Esophagus (tissue), 2 donors: Measurements from ENCODE around the gene NLGN1. TPM values are rescaled to one million over a fixed set of nuclear protein-coding genes. Genes with fewer than 3 reads are reported as not detected.

ENCODE experiments used
- H3K27ac ChIP-seq, 2 donors: one replicate each; pipeline ENCODE4 v1.5.1; 2013; ENCODE audit warnings: low read depth in 2 of 2, mild to moderate bottlenecking in 2 of 2, inconsistent platforms in 1 of 2, low read length in 1 of 2, moderate library complexity in 1 of 2
- H3K27me3 ChIP-seq, 2 donors: one replicate each; pipeline ENCODE4 v1.6.1; 2013; ENCODE audit warnings: low read length in 2 of 2, control low read depth in 1 of 2, mild to moderate bottlenecking in 1 of 2; ENCODE audit not compliant: insufficient read depth in 2 of 2, control insufficient read depth in 1 of 2
- H3K36me3 ChIP-seq, 2 donors: one replicate each; pipeline ENCODE4 v1.6.1; 2013; ENCODE audit warnings: low read length in 1 of 2; ENCODE audit not compliant: control insufficient read depth in 2 of 2, insufficient read depth in 2 of 2
- H3K4me1 ChIP-seq, 2 donors: one replicate each; pipeline ENCODE4 v1.6.1; 2013; ENCODE audit warnings: low read length in 1 of 2; ENCODE audit not compliant: control insufficient read depth in 2 of 2, insufficient read depth in 2 of 2
- H3K4me3 ChIP-seq, 2 donors: one replicate each; pipeline ENCODE4 v1.5.1; 2013; ENCODE audit warnings: low read length in 2 of 2, mild to moderate bottlenecking in 2 of 2, low read depth in 1 of 2, moderate library complexity in 1 of 2
- H3K9me3 ChIP-seq, 2 donors: one replicate each; pipeline ENCODE4 v1.6.1; 2013; ENCODE audit warnings: mild to moderate bottlenecking in 2 of 2, low read depth in 1 of 2, low read length in 1 of 2, moderate library complexity in 1 of 2; ENCODE audit not compliant: control insufficient read depth in 2 of 2, insufficient read depth in 1 of 2
- WGBS, 2 donors: extraction: QIAGEN DNeasy Blood & Tissue Kit; methylation state at CpG; one replicate each; pipeline ENCODE4 v1.1.7; 2013; 5-methylcytosine and 5-hydroxymethylcytosine counted together
- polyA plus RNA-seq, 2 donors: library from polyadenylated mRNA; stranded (reverse); fragments of 200-250 nt; gene quantifications; one replicate each; pipeline ENCODE4 v1.2.3, GENCODE V29; 2013
- donor health status: healthy with polysubstance abuse.
- donor health status: Bipolar disorder and iron deficiency.

NLGN1 gene
- polyA plus RNA-seq, 2 donors: 0.26 to 0.46 TPM

DNA sequence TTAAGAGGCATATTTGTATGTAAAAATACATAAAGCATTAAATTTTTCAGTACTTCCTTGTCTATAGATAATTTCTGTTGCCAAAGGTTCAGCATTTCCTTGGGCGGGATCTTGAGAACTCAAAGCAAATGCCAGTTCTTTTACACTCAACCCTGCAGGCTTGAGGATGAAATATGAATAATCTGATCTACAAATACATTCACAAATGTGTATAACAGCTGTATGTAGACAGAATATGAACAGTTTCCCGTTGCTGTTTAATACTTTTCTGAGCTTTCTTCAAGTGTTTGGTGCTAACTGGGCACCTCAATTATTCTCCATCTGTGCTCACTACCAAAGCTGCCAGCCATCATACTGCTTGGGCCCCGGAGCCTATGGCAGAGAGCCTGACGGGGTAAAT is 661.3 kb downstream of the NLGN1 start:
- Histone ChIP-seq H3K27me3 (no peaks in the 10 kb centered on the region), H3K27ac (no peak overlapping the region), H3K4me3 (no peak overlapping the region), H3K4me1 (no peaks in the 10 kb centered on the region), H3K36me3 (no peaks in the 10 kb centered on the region), H3K9me3 (no peaks in the 10 kb centered on the region)
- 76 to 81% methylated on average over 4 of the region's 4 CpGs for WGBS, 2 donors

DNA sequence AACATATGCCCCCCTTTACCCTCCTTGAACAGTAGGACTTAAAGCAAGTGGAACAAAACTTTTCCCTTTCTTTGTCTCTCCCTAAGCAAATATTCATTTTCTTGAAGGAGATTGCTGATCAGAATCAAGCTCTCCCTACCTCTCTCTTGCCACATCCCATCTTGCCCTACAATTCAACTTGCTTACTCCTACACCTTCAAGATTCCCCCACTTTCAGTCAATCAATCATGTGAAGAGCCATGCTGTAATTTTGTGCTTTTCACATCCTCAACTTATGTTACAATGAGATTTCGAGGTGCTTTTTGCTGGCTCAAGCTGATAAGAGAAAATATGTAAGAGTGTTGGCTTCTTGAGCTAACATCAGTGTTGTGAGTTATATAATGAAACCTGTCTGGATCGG is 662.9 kb downstream of the NLGN1 start:
- WGBS, 2 donors: 63 to 70% methylated on average over 2 of the region's 2 CpGs
- no peaks in the 10 kb centered on the region for H3K9me3 ChIP-seq

DNA sequence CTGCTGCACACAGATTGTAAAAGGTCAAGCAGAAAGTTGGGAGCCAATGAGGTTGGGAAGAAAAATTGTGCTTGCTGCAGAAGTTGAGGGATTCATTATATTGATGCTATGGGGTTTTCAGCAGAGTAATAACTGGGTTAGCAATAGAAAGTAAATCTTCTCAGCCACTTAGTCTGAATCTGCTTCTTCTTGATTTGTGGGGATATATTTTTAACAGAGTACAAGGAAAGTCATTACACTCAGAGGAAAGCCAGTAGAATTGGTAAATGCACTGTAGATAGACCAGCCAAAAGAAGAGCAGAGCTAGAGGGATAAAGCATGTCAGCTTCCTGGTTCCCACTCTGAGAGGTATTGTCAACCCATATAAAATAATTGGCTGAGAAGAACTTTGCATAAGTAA is 663.6 kb downstream of the NLGN1 start:
- H3K4me3 ChIP-seq: no peak overlapping the region
- H3K4me1 ChIP-seq: no peaks in the 10 kb centered on the region
- H3K36me3 ChIP-seq: no peaks in the 10 kb centered on the region
- H3K9me3 ChIP-seq: no peaks in the 10 kb centered on the region
- H3K27me3 ChIP-seq: no peaks in the 10 kb centered on the region
- H3K27ac ChIP-seq: no peak overlapping the region

More for the DNA sequence above, 662.9 kb downstream of the NLGN1 start:
- no peak overlapping the region for H3K27ac ChIP-seq
- H3K27me3 ChIP-seq: no peaks in the 10 kb centered on the region
- H3K4me1 ChIP-seq: no peaks in the 10 kb centered on the region
- H3K36me3 ChIP-seq: no peaks in the 10 kb centered on the region
- H3K4me3 ChIP-seq: no peak overlapping the region

DNA sequence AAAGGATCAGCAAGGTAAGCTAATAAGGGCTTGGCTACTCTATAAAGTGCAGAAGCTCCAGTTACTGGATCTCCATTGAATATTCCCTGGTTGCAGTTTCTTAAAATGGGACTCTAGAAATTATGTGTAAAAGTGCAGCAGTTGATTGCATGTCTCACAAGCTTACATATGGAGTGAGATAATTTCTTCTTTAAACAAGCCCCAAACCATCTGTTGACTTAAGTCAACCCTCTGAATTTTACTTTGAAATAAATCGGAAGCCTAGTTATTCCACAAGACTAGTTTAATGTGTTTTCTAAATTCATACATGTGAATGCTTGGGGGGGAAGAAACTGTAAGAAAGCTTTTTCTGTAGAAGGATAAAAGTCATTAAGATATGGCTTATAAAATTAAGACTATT is 664.2 kb downstream of the NLGN1 start:
- no peak overlapping the region for H3K27ac ChIP-seq
- H3K36me3 ChIP-seq: no peaks in the 10 kb centered on the region
- H3K4me3 ChIP-seq: no peak overlapping the region
- 90 to 97% methylated on average over 1 of the region's 1 CpG for WGBS, 2 donors
- no peaks in the 10 kb centered on the region for H3K27me3 ChIP-seq
- H3K9me3 ChIP-seq: no peaks in the 10 kb centered on the region
- H3K4me1 ChIP-seq: no peaks in the 10 kb centered on the region

DNA sequence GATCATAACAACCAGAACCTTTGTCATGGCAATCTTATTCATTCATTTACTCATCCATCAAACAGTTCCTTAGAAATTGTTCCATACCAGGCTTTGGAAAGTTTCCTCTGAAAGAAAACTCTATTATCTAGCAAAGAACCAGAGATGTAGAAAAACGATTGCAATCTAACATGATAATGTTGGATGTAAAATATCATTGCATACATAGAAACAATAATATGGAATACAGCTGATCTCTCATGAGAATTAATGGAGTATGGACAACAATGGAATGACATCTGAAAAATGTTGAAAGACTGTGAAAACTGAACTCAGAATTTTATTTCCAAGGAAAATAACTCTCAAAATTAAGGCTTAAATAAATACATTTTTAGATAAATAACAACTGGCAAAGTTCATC is 665.4 kb downstream of the NLGN1 start:
- WGBS, 2 donors: 65 to 76% methylated on average over 1 of the region's 1 CpG
- H3K4me1 ChIP-seq: no peaks in the 10 kb centered on the region
- no peaks in the 10 kb centered on the region for H3K36me3 ChIP-seq
- no peak overlapping the region for H3K4me3 ChIP-seq
- H3K9me3 ChIP-seq: no peaks in the 10 kb centered on the region
- H3K27me3 ChIP-seq: no peaks in the 10 kb centered on the region
- no peak overlapping the region for H3K27ac ChIP-seq

DNA sequence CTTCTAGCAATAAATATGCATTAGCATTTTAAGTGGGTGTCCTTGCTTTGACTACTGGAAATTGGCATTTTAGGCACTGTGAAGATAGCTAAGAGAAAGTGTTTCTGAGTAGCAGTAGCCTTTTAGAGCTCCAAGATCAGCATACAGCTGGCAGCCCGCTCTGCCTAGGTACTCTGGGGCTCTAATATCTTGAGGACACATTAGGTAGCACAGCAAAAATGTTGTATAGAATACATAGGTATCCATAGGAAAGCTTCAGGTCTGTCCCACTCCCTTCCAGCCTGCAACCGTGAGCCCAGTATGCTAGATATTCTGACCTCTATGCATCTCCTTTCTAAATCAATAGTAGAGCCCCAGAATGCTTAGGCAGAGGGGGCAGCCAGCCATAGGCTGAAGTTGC is 670.5 kb downstream of the NLGN1 start:
- no peak overlapping the region for H3K4me3 ChIP-seq
- H3K4me1 ChIP-seq: no peaks in the 10 kb centered on the region
- no peak overlapping the region for H3K27ac ChIP-seq
- 81 to 84% methylated on average over 2 of the region's 2 CpGs for WGBS, 2 donors
- no peaks in the 10 kb centered on the region for H3K27me3 ChIP-seq
- no peaks in the 10 kb centered on the region for H3K9me3 ChIP-seq
- H3K36me3 ChIP-seq: no peaks in the 10 kb centered on the region

DNA sequence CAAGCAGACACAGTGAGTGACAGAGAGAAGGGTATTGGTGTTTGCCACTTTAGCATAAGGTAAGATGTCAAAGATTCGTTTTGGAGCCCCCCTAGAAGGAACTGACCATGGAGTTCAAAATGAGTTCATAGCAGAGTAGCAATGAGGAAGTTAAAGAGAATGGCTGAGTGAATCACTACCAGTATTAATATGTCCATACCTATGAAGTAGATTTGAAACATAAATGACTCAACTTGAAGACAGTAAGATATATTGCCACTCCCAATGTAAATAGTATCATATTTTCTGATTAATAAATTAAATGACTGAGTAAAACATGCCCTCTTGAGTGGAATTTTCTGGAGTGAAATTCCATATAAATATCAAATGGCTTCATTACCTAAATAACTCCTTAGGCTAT is 675.1 kb downstream of the NLGN1 start:
- Histone ChIP-seq H3K4me1 (no peaks in the 10 kb centered on the region), H3K4me3 (no peak overlapping the region), H3K36me3 (no peaks in the 10 kb centered on the region), H3K27me3 (no peaks in the 10 kb centered on the region), H3K27ac (no peak overlapping the region), H3K9me3 (no peaks in the 10 kb centered on the region)
- WGBS, 2 donors: 23 to 28% methylated on average over 1 of the region's 1 CpG

DNA sequence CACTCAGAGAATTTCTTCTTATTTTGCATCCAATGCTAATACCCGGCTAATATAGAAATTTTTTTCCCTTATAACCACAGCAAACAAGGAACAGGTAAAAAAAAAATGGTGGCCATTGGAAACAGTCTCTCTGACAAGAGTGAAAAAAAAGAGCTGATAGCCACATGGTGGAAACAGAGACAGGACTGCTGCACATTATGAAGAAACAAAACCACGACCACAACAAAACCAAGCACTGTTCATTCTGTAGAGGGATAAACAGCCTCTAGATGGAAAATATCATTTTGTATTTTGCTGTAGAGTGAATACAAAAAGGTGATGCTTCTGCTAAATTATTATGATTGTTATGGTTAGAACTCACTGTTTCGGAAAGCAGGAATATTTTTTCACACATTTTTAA is 686.2 kb downstream of the NLGN1 start:
- 87 to 90% methylated on average over 3 of the region's 3 CpGs for WGBS, 2 donors

DNA sequence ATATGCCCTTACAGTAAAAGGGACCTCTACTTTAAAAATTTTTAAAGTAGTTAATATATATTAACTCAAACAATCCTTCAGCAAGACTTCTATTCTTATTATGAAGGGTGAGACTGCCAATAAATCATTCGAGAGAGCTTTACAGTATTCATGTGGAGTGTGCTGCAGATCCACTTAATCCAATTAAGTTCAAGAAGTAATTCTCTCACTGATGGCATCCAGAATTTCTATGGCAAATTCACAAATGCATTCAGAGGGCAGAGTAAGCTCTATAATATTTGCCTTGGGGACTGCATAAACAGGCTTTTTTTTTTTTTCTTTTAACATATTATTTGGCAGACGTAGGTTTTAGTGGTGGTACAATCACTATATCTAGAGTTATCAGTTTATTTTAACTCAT is 692.0 kb downstream of the NLGN1 start:
- no peaks in the 10 kb centered on the region for H3K9me3 ChIP-seq
- no peak overlapping the region for H3K4me3 ChIP-seq
- WGBS, 2 donors: 24 to 34% methylated on average over 2 of the region's 2 CpGs
- H3K27ac ChIP-seq: no peak overlapping the region
- no peaks in the 10 kb centered on the region for H3K4me1 ChIP-seq
- H3K27me3 ChIP-seq: no peaks in the 10 kb centered on the region
- H3K36me3 ChIP-seq: no peaks in the 10 kb centered on the region

More for the DNA sequence above, 686.2 kb downstream of the NLGN1 start:
- Histone ChIP-seq H3K27me3 (no peaks in the 10 kb centered on the region), H3K4me3 (no peak overlapping the region), H3K9me3 (no peaks in the 10 kb centered on the region), H3K4me1 (no peaks in the 10 kb centered on the region), H3K36me3 (no peaks in the 10 kb centered on the region), H3K27ac (no peak overlapping the region)

DNA sequence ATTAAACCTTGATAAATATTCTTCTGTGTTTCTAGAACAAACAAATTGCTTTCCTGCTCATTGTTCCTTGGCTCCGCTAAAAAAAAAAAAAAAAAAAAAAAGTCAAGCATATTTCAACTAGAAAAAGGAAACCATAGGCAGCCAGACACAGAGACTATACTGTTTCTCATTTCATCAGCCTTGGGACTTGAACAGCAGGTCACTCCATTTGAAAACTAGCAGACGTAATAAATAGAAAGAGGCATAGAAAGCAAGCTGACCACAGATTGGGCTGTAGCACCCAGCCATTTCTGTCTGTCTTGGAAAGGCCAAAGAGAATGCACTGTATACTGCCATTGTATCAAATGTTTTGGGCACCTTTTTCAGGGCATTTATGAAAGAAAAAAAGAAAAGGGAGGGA is 697.1 kb downstream of the NLGN1 start:
- H3K4me3 ChIP-seq: no peak overlapping the region
- H3K27me3 ChIP-seq: no peaks in the 10 kb centered on the region
- no peak overlapping the region for H3K27ac ChIP-seq
- H3K4me1 ChIP-seq: no peaks in the 10 kb centered on the region
- no peaks in the 10 kb centered on the region for H3K36me3 ChIP-seq
- no peaks in the 10 kb centered on the region for H3K9me3 ChIP-seq
- 88 to 89% methylated on average over 2 of the region's 2 CpGs for WGBS, 2 donors
